Esophagus muscularis mucosa (tissue), 4 donors: ENCODE data around the gene MDM1.

Experiments
- CTCF ChIP-seq, 3 experiments: fragments of 200-600 bp in 2 of 3; fragments of 450-650 bp in 1 of 3; sonication (generic) in 2 of 3; IDR thresholded peaks; one replicate each; pipeline ENCODE4 v1.5.1; 2017 to 2019; ENCODE audit warnings: antibody characterized with exemption in 3 of 3, mild to moderate bottlenecking in 2 of 3, moderate library complexity in 1 of 3
- EP300 ChIP-seq: sonication (generic); formaldehyde crosslinking; IDR thresholded peaks from one replicate; pipeline ENCODE4 v1.6.1; 2017; ENCODE audit warnings: antibody characterized with exemption
- POLR2A ChIP-seq: fragments of 450-650 bp; IDR thresholded peaks from one replicate; pipeline ENCODE4 v1.6.1; 2017; ENCODE audit warnings: antibody characterized with exemption, moderate library complexity, mild to moderate bottlenecking, low read depth
- POLR2AphosphoS5 ChIP-seq, 2 donors: sonication (generic); formaldehyde crosslinking; IDR thresholded peaks; one replicate each; pipeline ENCODE4 v1.6.1; 2017; ENCODE audit warnings: antibody characterized with exemption in 2 of 2

DNA sequence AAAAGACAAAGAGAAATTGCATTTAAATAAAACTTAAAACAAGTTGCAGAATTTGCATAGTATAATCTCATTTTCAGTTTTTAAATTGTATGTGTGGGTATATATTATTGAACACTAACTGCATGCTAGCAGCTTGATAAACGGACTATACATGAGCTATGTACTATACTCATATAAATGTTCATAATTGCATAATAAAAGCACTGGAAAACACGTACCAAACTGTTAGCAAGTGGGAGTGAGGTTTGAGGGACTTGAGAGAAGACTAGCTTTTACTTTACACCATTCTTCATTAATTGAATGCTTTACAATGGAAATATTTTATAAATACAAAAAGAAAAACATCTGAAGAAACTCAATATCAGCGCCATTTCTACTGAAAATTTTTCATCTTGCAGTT, 32.2 kb upstream of the MDM1 start:
- TF ChIP-seq EP300: no peak
- no peak for TF ChIP-seq POLR2AphosphoS5 (IDR thresholded peaks at IDR 0.05)
- no peak for TF ChIP-seq CTCF (IDR thresholded peaks at IDR 0.05)
- TF ChIP-seq POLR2A: no peak
